ENCODE data around the gene DECR2.

Gene DECR2

GRCh38 chr16:397736-398332, 3.9 kb upstream of the DECR2 start:
- no peak for TF ChIP-seq GATA3 (IDR thresholded peaks at IDR 0.05; ENCODE audit: low read depth, low read length)
- no peak for TF ChIP-seq GATA2 (IDR thresholded peaks at IDR 0.05; ENCODE audit: low read depth, low read length)

GRCh38 chr16:398561-399339, 2.9 kb upstream of the DECR2 start:
- no peak for TF ChIP-seq GATA2 (IDR thresholded peaks at IDR 0.05; ENCODE audit: low read depth, low read length)
- TF ChIP-seq GATA3 (IDR thresholded peaks at IDR 0.05; ENCODE audit: low read depth, low read length), result no peak

- TF ChIP-seq GATA2 (IDR thresholded peaks at IDR 0.05; ENCODE audit: low read depth, low read length) (no peak), GATA3 (IDR thresholded peaks at IDR 0.05; ENCODE audit: low read depth, low read length) (no peak)
Measured at GRCh38 chr16:399340-400019, 2.2 kb upstream of the DECR2 start.

GRCh38 chr16:400061-400591, 1.6 kb upstream of the DECR2 start:
- TF ChIP-seq GATA3 (IDR thresholded peaks at IDR 0.05; ENCODE audit: low read depth, low read length), result no peak
- TF ChIP-seq GATA2 (IDR thresholded peaks at IDR 0.05; ENCODE audit: low read depth, low read length), result no peak

- TF ChIP-seq GATA2 (IDR thresholded peaks at IDR 0.05; ENCODE audit: low read depth, low read length) (no peak), GATA3 (IDR thresholded peaks at IDR 0.05; ENCODE audit: low read depth, low read length) (no peak)
Measured at GRCh38 chr16:404971-405486, 3.3 kb downstream of the DECR2 start.

GRCh38 chr16:405548-406506, 4.1 kb downstream of the DECR2 start:
- TF ChIP-seq GATA3 (IDR thresholded peaks at IDR 0.05; ENCODE audit: low read depth, low read length) (no peak), GATA2 (IDR thresholded peaks at IDR 0.05; ENCODE audit: low read depth, low read length) (no peak)

- TF ChIP-seq GATA2 (IDR thresholded peaks at IDR 0.05; ENCODE audit: low read depth, low read length), result no peak
- TF ChIP-seq GATA3 (IDR thresholded peaks at IDR 0.05; ENCODE audit: low read depth, low read length), result no peak
Measured at GRCh38 chr16:407253-407652, 5.6 kb downstream of the DECR2 start.

GRCh38 chr16:410516-411178, 9.0 kb downstream of the DECR2 start:
- TF ChIP-seq GATA3 (IDR thresholded peaks at IDR 0.05; ENCODE audit: low read depth, low read length) (no peak), GATA2 (IDR thresholded peaks at IDR 0.05; ENCODE audit: low read depth, low read length) (no peak)

GRCh38 chr16:411576-412265, 10.0 kb downstream of the DECR2 start:
- no peak for TF ChIP-seq GATA2 (IDR thresholded peaks at IDR 0.05; ENCODE audit: low read depth, low read length)
- TF ChIP-seq GATA3 (IDR thresholded peaks at IDR 0.05; ENCODE audit: low read depth, low read length), result no peak

- TF ChIP-seq GATA3 (IDR thresholded peaks at IDR 0.05; ENCODE audit: low read depth, low read length), result no peak
- no peak for TF ChIP-seq GATA2 (IDR thresholded peaks at IDR 0.05; ENCODE audit: low read depth, low read length)
Measured at GRCh38 chr16:414395-415169, 12.9 kb downstream of the DECR2 start.

GRCh38 chr16:424033-424622, 22.4 kb downstream of the DECR2 start:
- TF ChIP-seq GATA2 (IDR thresholded peaks at IDR 0.05; ENCODE audit: low read depth, low read length) (no peak), GATA3 (IDR thresholded peaks at IDR 0.05; ENCODE audit: low read depth, low read length) (no peak)

Measured in SH-SY5Y (cell line).